Neuronal stem cell (in vitro differentiated cells): Measurements from ENCODE around the gene SHISA6.

Experiments
- DNase-seq: peaks from one replicate; pipeline ENCODE4 v3.0.0-alpha.2; 2013; ENCODE audit warnings: low spot score
- H2AFZ ChIP-seq: one replicate; pipeline ENCODE4 v1.6.1; 2013; ENCODE audit warnings: mild to moderate bottlenecking, low read length, inconsistent platforms
- H2AK5ac ChIP-seq: 2 replicates; pipeline ENCODE4 v1.6.1; 2013; ENCODE audit warnings: low read depth, mild to moderate bottlenecking, inconsistent platforms, low read length, moderate library complexity, mixed read lengths
- H2BK120ac ChIP-seq: 2 replicates; pipeline ENCODE4 v1.6.1; 2013; ENCODE audit warnings: low read depth, mild to moderate bottlenecking, inconsistent platforms, low read length, moderate library complexity, mixed read lengths
- H2BK12ac ChIP-seq: one replicate; pipeline ENCODE4 v1.6.1; 2013; ENCODE audit warnings: low read length, inconsistent platforms
- H2BK15ac ChIP-seq: 2 replicates; pipeline ENCODE4 v1.6.1; 2013; ENCODE audit warnings: mild to moderate bottlenecking, low read length, inconsistent platforms, mixed read lengths
- H2BK5ac ChIP-seq: one replicate; pipeline ENCODE4 v1.6.1; 2013; ENCODE audit warnings: inconsistent platforms, mild to moderate bottlenecking, low read length, moderate library complexity
- H3K14ac ChIP-seq: one replicate; pipeline ENCODE4 v1.6.1; 2013; ENCODE audit warnings: low read length, inconsistent platforms
- H3K18ac ChIP-seq: 2 replicates; pipeline ENCODE4 v1.6.1; 2013; ENCODE audit warnings: low read length, inconsistent platforms
- H3K23ac ChIP-seq: 2 replicates; pipeline ENCODE4 v1.6.1; 2013; ENCODE audit warnings: low read depth, mild to moderate bottlenecking, mixed read lengths, low read length, inconsistent platforms; ENCODE audit not compliant: poor library complexity
- H3K27ac ChIP-seq: replicated peaks from 3 replicates; pipeline ENCODE4 v1.5.1; 2013; ENCODE audit warnings: low read length, inconsistent platforms
- H3K27me3 ChIP-seq, 3 experiments: 2 replicates each; pipeline ENCODE4 v1.6.1; 2013; ENCODE audit warnings: low read length in 3 of 3, mild to moderate bottlenecking in 2 of 3, inconsistent platforms in 1 of 3, low read depth in 1 of 3, mixed read lengths in 1 of 3, moderate library complexity in 1 of 3; ENCODE audit not compliant: control insufficient read depth in 3 of 3, insufficient read depth in 3 of 3
- H3K36me3 ChIP-seq, 2 donors: replicated peaks in 1 of 2; 2 replicates each; pipeline ENCODE4 v1.6.1; 2013; ENCODE audit warnings: low read length in 2 of 2; ENCODE audit not compliant: control insufficient read depth in 2 of 2, insufficient read depth in 2 of 2
- H3K4ac ChIP-seq: 2 replicates; pipeline ENCODE4 v1.6.1; 2013; ENCODE audit warnings: inconsistent platforms, mild to moderate bottlenecking, low read length, moderate library complexity
- H3K4me1 ChIP-seq, 2 donors: 1 replicate in 1 of 2; 2 replicates in 1 of 2; pipeline ENCODE4 v1.6.1; 2013; ENCODE audit warnings: low read length in 2 of 2, low read depth in 1 of 2; ENCODE audit not compliant: control insufficient read depth in 2 of 2, insufficient read depth in 1 of 2
- H3K4me2 ChIP-seq: one replicate; pipeline ENCODE4 v1.6.1; 2013; ENCODE audit warnings: mild to moderate bottlenecking, low read length, inconsistent platforms; ENCODE audit not compliant: insufficient read depth, poor library complexity, severe bottlenecking
- H3K4me3 ChIP-seq, 2 donors: 2 replicates each; pipeline ENCODE4 v1.5.1; 2013; ENCODE audit warnings: low read length in 2 of 2, mild to moderate bottlenecking in 2 of 2, inconsistent platforms in 1 of 2, moderate library complexity in 1 of 2
- H3K79me1 ChIP-seq: one replicate; pipeline ENCODE4 v1.6.1; 2013; ENCODE audit warnings: low read depth, mild to moderate bottlenecking, inconsistent platforms, low read length, moderate library complexity
- H3K9ac ChIP-seq: one replicate; pipeline ENCODE4 v1.6.1; 2013; ENCODE audit warnings: mild to moderate bottlenecking, low read depth, low read length, inconsistent platforms; ENCODE audit not compliant: poor library complexity
- H3K9me3 ChIP-seq, 2 donors: replicated peaks in 1 of 2; 2 replicates each; pipeline versions ENCODE3 to v1.6.1; 2013; ENCODE audit warnings: low read length in 2 of 2, mild to moderate bottlenecking in 2 of 2, inconsistent platforms in 1 of 2, low read depth in 1 of 2, mixed read lengths in 1 of 2, moderate library complexity in 1 of 2; ENCODE audit not compliant: control insufficient read depth in 2 of 2, insufficient read depth in 1 of 2
- H4K8ac ChIP-seq: one replicate; pipeline ENCODE4 v1.6.1; 2013; ENCODE audit warnings: low read depth, mild to moderate bottlenecking, inconsistent platforms, low read length, moderate library complexity
- H4K91ac ChIP-seq: one replicate; pipeline ENCODE4 v1.6.1; 2013; ENCODE audit warnings: low read length, low read depth, mild to moderate bottlenecking, inconsistent platforms; ENCODE audit not compliant: poor library complexity
- WGBS, 2 donors: extraction: QIAGEN DNeasy Blood & Tissue Kit; methylation state at CpG; one replicate each; pipeline ENCODE4 v1.1.7; 2013; ENCODE audit warnings: missing lambda C conversion rate in 2 of 2, mixed read lengths in 1 of 2; ENCODE audit not compliant: insufficient read length in 2 of 2, insufficient replicate concordance in 1 of 2; ENCODE audit errors: extremely low coverage in 2 of 2; 5-methylcytosine and 5-hydroxymethylcytosine counted together

Gene SHISA6

DNA sequence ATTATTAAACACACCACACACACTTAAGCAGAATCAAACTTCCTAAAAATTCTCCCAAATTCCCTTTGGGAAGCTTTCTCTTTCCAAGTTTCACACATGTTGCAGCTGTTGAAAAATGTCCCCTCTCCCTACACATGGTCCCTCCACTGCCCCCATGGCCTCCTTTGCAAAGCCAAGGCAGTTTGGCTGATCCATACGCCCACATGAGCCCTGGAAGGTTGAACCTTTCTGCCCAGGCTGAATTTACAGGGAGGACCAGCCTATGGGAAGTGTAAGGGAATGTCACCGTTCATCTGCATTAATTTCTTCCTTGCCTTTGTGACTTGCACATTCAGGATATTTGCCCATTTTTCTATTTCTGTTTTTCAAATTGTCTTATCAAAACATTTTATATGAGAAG, 31.1 kb upstream of the SHISA6 start:
- Histone ChIP-seq H3K9me3 (peaks cover 0 to 3% of the 10 kb centered on the region in 2 donors), H3K9ac (no peak overlapping the region), H3K4me3 (no peak overlapping the region), H3K4me1 (no peaks in the 10 kb centered on the region), H3K14ac (no peak overlapping the region), H2BK5ac (no peak overlapping the region), H3K36me3 (no peaks in the 10 kb centered on the region), H2BK12ac (no peak overlapping the region), H2AK5ac (no peak overlapping the region), H4K8ac (no peak overlapping the region), H2AFZ (no peak overlapping the region), H3K23ac (no peak overlapping the region), H3K4me2 (no peak overlapping the region), H3K4ac (no peak overlapping the region), H4K91ac (no peak overlapping the region), H3K27ac (no peak overlapping the region), H2BK15ac (no peak overlapping the region), H2BK120ac (no peak overlapping the region), H3K18ac (no peak overlapping the region), H3K79me1 (no peaks in the 10 kb centered on the region), H3K27me3 (no peaks in the 10 kb centered on the region)
- no peak for DNase-seq
- WGBS, 2 donors, result no CpG with 5 or more reads among the region's 2 CpGs

DNA sequence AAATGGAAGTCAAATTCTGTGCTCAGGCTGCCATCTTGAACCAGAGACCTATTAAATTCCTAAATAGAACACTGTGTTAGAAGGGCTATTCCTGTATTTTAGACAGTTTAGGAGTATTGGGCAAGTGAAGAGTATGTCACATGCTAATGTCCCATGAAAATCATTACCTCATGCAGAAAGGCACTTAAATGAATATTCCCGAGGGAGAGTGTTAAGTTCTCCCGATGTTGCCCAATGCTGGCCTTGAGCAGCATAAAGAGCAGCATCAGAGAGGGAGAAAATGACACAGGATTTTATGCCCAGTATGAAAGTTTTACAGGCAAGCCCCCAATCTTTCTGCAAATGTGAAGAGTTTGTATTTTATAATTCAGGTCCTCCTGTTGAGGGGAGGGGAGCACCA, 28.2 kb upstream of the SHISA6 start:
- Histone ChIP-seq H3K27me3 (no peaks in the 10 kb centered on the region), H2BK12ac (no peak overlapping the region), H3K4ac (no peak overlapping the region), H2BK5ac (no peak overlapping the region), H3K4me1 (no peaks in the 10 kb centered on the region), H3K9me3 (peaks cover 0 to 3% of the 10 kb centered on the region in 2 donors), H3K9ac (no peak overlapping the region), H3K18ac (no peak overlapping the region), H2BK120ac (no peak overlapping the region), H3K36me3 (no peaks in the 10 kb centered on the region), H3K79me1 (no peaks in the 10 kb centered on the region), H2AFZ (no peak overlapping the region), H3K14ac (no peak overlapping the region), H4K91ac (no peak overlapping the region), H3K4me3 (no peak overlapping the region), H3K27ac (no peak overlapping the region), H3K4me2 (no peak overlapping the region), H2AK5ac (no peak overlapping the region), H2BK15ac (no peak overlapping the region), H3K23ac (no peak overlapping the region), H4K8ac (no peak overlapping the region)
- no peak for DNase-seq
- no CpG with 5 or more reads among the region's 2 CpGs for WGBS, 2 donors

DNA sequence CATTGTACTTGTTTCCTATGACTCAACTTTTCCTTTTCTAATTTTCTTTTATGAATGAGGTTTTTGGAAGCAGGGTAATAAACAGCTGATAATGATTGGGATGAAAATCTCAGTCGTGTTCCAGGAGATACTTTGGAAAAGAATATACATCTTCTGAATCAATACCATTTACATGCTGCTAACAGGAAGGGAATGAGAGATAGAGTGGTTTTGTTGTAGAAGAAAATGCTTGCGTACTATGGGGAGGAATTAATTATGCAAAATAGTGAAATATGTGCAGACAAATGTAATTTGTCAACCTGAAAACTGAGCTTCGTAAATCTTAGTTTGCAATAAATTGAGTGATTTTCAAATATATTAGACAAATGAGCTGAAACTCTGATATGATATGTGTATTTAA, 24.0 kb upstream of the SHISA6 start:
- H3K4me1 ChIP-seq, result no peaks in the 10 kb centered on the region
- peaks cover 0 to under 1% of the 10 kb centered on the region in 2 donors for H3K9me3 ChIP-seq
- H2AFZ ChIP-seq, result no peak overlapping the region
- H3K27ac ChIP-seq, result no peak overlapping the region
- H2BK15ac ChIP-seq, result no peak overlapping the region
- no peak overlapping the region for H3K18ac ChIP-seq
- H3K36me3 ChIP-seq, result no peaks in the 10 kb centered on the region
- DNase-seq, result no peak
- H3K23ac ChIP-seq, result no peak overlapping the region
- no peaks in the 10 kb centered on the region for H3K27me3 ChIP-seq
- H3K79me1 ChIP-seq, result no peaks in the 10 kb centered on the region
- no peak overlapping the region for H2BK120ac ChIP-seq
- no peak overlapping the region for H4K91ac ChIP-seq
- no peak overlapping the region for H2BK12ac ChIP-seq
- H2AK5ac ChIP-seq, result no peak overlapping the region
- no peak overlapping the region for H3K14ac ChIP-seq
- no peak overlapping the region for H3K4ac ChIP-seq
- H3K4me2 ChIP-seq, result no peak overlapping the region
- no peak overlapping the region for H3K9ac ChIP-seq
- no peak overlapping the region for H3K4me3 ChIP-seq
- H4K8ac ChIP-seq, result no peak overlapping the region
- no CpG with 5 or more reads among the region's 3 CpGs for WGBS, 2 donors
- no peak overlapping the region for H2BK5ac ChIP-seq

DNA sequence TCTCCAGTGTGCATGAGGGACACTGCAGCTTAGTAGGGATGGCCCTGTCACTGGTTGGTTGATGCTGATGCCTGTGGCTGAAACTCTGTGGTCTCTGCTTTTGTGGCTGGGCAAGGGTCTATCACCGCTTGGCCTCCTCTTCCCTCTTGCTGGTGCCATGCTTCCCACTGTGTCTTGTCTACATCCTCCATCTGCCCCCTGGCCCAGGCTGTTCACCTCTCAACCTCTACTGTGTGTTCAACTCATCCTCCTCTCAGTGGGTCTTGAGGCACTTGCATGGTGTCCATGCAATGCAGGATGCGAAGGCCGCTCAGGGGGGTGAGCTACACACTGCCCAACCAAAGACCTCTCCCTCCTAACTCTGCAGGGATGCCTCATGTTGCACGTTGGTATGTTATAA, 19.8 kb upstream of the SHISA6 start:
- no peak overlapping the region for H3K4me2 ChIP-seq
- no peaks in the 10 kb centered on the region for H3K4me1 ChIP-seq
- H4K8ac ChIP-seq, result no peak overlapping the region

More for the DNA sequence above, 19.8 kb upstream of the SHISA6 start:
- Histone ChIP-seq H3K18ac (peak overlapping the region; percentile 15), H3K9ac (no peak overlapping the region), H2BK120ac (no peak overlapping the region), H2AK5ac (no peak overlapping the region), H3K4ac (no peak overlapping the region), H2BK5ac (no peak overlapping the region), H3K36me3 (no peaks in the 10 kb centered on the region), H4K91ac (no peak overlapping the region), H2BK12ac (no peak overlapping the region), H3K27ac (no peak overlapping the region), H3K14ac (peak overlapping the region; percentile 11), H3K79me1 (no peaks in the 10 kb centered on the region), H2BK15ac (no peak overlapping the region), H3K9me3 (no peaks in the 10 kb centered on the region), H2AFZ (no peak overlapping the region), H3K27me3 (no peaks in the 10 kb centered on the region), H3K23ac (no peak overlapping the region), H3K4me3 (no peak overlapping the region)
- WGBS, 2 donors, result no CpG with 5 or more reads among the region's 4 CpGs
- DNase-seq, result no peak
